ENCODE data around the gene PCA3.

DNA sequence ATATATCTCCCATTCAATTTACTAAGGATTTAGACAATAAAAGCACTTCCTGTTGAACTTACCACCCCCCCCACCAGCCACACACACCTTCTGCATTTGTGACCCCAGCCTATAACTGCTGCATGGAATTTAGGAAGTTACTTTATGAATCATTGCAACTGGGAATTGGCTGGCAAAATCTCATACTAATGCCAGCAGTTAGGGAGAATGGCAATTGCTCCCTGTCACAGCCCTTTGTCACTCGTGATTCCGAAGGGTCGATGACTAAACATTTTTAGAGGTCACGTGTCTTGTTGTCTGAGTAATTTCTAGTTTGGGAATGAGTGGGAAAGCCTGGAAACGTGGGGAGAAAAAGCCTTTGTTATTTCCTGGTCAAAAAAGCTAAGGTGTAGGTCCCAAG lies 46.6 kb upstream of the PCA3 start:
- TF ChIP-seq, protein P1, sequence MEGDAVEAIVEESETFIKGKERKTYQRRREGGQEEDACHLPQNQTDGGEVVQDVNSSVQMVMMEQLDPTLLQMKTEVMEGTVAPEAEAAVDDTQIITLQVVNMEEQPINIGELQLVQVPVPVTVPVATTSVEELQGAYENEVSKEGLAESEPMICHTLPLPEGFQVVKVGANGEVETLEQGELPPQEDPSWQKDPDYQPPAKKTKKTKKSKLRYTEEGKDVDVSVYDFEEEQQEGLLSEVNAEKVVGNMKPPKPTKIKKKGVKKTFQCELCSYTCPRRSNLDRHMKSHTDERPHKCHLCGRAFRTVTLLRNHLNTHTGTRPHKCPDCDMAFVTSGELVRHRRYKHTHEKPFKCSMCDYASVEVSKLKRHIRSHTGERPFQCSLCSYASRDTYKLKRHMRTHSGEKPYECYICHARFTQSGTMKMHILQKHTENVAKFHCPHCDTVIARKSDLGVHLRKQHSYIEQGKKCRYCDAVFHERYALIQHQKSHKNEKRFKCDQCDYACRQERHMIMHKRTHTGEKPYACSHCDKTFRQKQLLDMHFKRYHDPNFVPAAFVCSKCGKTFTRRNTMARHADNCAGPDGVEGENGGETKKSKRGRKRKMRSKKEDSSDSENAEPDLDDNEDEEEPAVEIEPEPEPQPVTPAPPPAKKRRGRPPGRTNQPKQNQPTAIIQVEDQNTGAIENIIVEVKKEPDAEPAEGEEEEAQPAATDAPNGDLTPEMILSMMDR (IDR thresholded peaks at IDR 0.05; ENCODE audit: insufficient read depth, low read length, poor library complexity, severe bottlenecking) = no peak
- TF ChIP-seq EZH2phosphoT487 (conservative IDR thresholded peaks at IDR 0.05; ENCODE audit: low read length) = no peak

All from SU-DHL-6 (cell line).